Peyer's patch (tissue), 4 donors: ENCODE measurements around the gene PNPLA5.

Experiments used
- CTCF ChIP-seq, 6 experiments: fragments of 450-650 bp in 4 of 6; fragments of 200-600 bp in 2 of 6; sonication (generic) in 1 of 6; IDR thresholded peaks; one replicate each; pipeline ENCODE4 v1.5.1; 2017 to 2019; ENCODE audit warnings: antibody characterized with exemption in 6 of 6, mild to moderate bottlenecking in 3 of 6, moderate library complexity in 1 of 6
- POLR2A ChIP-seq, 2 donors: fragments of 450-650 bp; IDR thresholded peaks; one replicate each; pipeline ENCODE4 v1.5.1; 2017; ENCODE audit warnings: antibody characterized with exemption in 2 of 2, mild to moderate bottlenecking in 2 of 2, moderate library complexity in 2 of 2

DNA sequence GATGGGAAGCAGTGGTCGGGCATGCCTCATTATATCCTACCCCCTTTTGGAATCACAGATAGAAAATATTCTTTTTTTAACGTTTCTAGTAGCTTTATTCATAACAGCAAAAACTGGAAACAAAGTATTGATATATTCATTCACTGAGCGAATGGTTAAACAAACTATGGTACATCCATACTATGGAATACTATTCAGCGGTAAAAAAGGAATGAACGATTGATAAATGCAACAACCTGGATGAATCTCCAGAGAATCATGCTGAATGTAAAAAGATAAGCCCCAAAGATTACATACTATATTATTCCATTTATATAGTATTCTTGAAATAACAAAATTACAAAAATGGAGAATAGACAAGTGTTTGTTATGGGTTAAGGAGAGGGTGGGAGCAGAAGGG lies 22.0 kb downstream of the PNPLA5 start:
- TF ChIP-seq CTCF (IDR thresholded peaks at IDR 0.05), result no peak
- no peak for TF ChIP-seq POLR2A (IDR thresholded peaks at IDR 0.05)
